ENCODE measurements around the gene SNUPN.
"Not testable (repeated sequence)": the region's sequence is repeated elsewhere in the genome, so short reads cannot be mapped to it uniquely, and the experiment has no call there.

SNUPN gene

GRCh38 chr15:75578173-75578947 lies 47.2 kb downstream of the SNUPN start:
- peak; percentile 14 for DNase-seq

- no peak for DNase-seq
Observed at GRCh38 chr15:75577401-75578172, 47.9 kb downstream of the SNUPN start.

- DNase-seq = no peak
Observed at GRCh38 chr15:75573648-75574384, 51.7 kb downstream of the SNUPN start.

- no peak for DNase-seq
Observed at GRCh38 chr15:75570126-75570845, 55.2 kb downstream of the SNUPN start.

GRCh38 chr15:75565062-75565970 lies 60.2 kb downstream of the SNUPN start:
- DNase-seq = no peak

GRCh38 chr15:75561888-75562287 lies 63.6 kb downstream of the SNUPN start:
- DNase-seq = no peak

GRCh38 chr15:75559360-75559759 lies 66.2 kb downstream of the SNUPN start:
- not testable (repeated sequence) for DNase-seq

GRCh38 chr15:75558955-75559354 lies 66.6 kb downstream of the SNUPN start:
- not testable (repeated sequence) for DNase-seq

- DNase-seq = no peak
Observed at GRCh38 chr15:75554717-75555116, 70.8 kb downstream of the SNUPN start.

- DNase-seq = no peak
Observed at GRCh38 chr15:75553659-75554058, 71.9 kb downstream of the SNUPN start.

- no peak for DNase-seq
Observed at GRCh38 chr15:75551091-75551490, 74.4 kb downstream of the SNUPN start.

Measured in activated CD4-positive, alpha-beta T cell treated with anti-CD3 and anti-CD28 coated beads for 48 hours (primary cell).